Breast epithelium (tissue), 3 donors: Measurements from ENCODE around the gene UTP18. TPM values are rescaled to one million over a fixed set of nuclear protein-coding genes. Genes with fewer than 3 reads are reported as not detected.

ENCODE experiments used
- total RNA-seq, 3 donors: library from RNA; depleted of rRNA; stranded (reverse); fragments of >200 nt; gene quantifications; one replicate each; pipeline ENCODE4 v1.1.0, GENCODE V29; 2016

Gene UTP18
- total RNA-seq, 3 donors from 2014 or later = 30.6 to 47.2 (median 46.4) TPM

Other genes with a start within 250 kb of the UTP18 start
- gene SPAG9, start 139.7 kb upstream of the UTP18 start, total RNA-seq = 100 to 1,000 TPM; 112 to 178 (median 128) TPM
- 10 to 100 TPM; 28.3 to 76.0 (median 28.4) TPM for gene NME1, start 107.0 kb upstream of the UTP18 start, total RNA-seq
- 100 to 1,000 TPM; 394 to 566 (median 465) TPM for gene NME2, start 94.1 kb upstream of the UTP18 start, total RNA-seq
- gene MBTD1, start 497 bp upstream of the UTP18 start, total RNA-seq = 10 to 100 TPM; 19.4 to 34.5 (median 24.9) TPM